Measurements from ENCODE around the gene PDCD1.
"Not testable (repeated sequence)": the region's sequence is repeated elsewhere in the genome, so short reads cannot be mapped to it uniquely, and the experiment has no call there.

The PDCD1 gene

DNA sequence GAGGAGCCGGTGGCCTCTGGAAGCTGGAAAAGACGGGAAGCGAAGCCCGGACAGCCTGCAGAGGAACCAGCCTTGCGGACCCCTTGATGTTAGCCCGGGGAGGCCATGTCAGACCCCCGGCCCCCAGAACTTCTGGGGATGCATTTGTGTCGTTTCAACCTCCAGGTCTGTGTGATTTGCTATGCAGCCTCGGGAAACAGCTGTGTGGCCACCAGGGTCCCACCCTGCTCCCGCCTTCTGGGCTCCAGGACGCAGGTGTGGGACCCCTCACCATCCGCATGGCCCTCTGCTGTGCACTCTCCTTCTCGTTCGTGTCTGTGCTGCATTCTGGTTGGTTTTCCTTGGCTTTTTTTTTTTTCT is 36.5 kb downstream of the PDCD1 start:
- DNase-seq = no peak

DNA sequence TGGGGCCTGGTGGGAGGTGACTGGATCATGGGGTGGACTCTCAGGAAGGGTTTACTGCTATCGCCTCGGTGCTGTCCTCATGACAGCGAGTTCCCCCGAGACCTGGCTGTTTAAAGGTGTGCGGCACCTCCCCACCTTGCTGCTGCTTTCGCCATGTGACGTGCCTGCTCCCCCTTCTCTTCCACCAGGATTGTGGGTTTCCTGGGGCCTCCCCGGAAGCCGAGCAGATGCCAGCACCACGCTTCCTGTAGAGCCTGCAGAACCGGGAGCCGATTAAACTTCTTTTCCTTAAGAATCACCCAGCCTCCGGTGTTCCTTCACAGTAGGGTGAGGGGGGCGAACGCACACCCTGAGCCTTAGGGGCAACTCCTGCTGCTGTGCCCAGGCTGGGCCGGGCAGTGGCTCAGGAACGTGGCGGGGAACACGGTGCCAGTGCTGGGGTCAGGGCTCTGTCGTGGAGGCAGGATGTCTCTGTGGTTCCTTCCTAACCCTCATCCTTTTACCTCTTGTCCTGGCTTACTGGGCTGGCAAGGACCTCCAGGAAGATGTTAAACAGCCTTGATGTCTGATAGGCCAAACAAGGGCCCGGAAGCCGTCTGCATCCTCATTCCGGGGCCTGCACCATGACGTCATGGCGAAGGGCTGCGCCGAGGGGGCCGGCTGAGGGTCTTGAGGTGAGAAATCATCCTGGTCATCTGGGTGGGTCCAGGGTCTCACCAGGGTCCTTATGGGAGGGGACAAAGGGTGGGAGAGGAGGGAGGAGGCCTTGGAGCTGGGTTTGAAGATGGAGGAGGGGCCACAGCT is 37.0 kb downstream of the PDCD1 start:
- no peak for DNase-seq

DNA sequence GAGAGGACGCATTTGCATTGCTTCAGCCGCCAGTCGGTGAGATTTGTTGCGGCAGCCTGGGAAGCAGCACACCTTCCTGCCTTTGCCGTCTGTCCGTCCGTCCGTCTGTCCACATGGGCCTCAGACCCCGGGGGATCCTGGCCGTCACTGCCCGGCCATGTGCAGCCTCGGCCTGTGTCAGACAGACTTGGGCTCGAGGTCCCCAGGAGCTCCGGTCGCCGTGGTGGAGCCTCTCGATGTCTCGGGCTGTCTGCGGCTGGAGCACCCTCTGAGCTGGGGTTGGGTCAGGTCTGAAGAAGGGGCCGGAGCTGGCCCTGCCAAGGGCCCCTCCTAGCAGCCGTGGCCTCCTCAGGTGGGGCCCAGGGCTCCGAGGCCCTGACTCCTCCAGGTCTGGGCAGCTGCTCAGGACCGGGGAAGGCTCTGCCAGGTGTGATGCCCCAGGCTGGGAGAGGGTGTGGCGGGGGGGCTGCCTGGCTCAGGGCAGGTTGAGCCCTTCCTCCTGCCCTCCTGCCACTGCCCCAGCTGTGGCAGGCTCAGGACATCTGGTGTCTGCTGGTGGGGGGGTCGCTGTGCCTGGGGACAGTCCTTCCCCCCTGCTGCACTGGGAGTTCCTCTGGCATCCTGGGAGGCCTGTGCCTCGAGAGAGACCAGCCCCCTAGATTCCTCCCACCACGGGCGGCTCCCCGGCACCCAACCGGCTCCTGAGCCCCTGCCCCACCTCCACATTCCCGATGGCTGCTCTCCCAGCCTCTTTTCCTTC is 37.9 kb downstream of the PDCD1 start:
- DNase-seq = no peak

DNA sequence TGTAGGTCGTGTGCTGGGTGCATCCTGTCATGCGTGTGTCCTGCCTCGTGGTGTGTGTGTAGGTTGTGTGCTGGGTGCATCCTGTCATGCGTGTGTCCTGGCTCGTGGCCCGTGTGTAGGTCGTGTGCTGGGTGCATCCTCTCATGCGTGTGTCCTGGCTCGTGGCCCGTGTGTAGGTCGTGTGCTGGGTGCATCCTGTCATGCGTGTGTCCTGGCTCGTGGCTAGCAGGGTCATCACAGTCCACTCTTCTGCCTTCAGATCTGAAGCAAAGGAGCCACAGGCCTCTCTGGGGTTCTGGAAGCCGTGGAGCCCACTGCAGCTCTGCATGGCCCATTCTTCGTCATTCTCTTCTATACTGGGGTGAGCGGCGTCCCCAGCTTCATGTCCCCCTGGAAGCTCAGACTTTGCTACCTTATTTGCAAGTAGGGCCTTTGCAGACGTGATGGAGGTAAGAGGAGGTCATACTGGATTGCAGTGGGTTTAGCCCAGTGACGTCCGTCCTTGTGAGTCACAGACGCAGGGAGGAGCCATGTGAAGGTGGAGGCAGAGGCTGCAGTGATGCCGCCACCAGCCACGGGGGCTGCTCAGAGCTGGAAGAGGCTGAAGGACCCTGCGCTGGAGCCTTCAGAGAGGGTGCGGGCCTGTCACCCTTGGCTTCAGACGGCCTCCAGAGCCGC is 38.6 kb downstream of the PDCD1 start:
- not testable (repeated sequence) for DNase-seq

DNA sequence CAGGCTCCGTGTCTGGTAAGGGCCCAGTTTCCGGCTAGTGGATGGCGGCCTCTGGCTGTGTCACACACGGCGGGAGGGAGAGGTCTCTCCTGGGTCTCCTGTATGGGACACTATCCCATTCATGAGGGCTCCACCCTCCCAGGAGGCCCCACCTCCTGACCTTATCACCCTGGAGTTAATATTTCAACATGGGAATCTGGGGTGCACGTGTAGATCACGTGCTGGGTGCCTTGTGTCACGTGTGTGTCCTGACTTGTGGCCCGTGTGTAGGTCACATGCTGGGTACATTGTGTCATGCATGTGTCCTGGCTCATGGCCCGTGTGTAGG is 39.8 kb downstream of the PDCD1 start:
- DNase-seq = no peak

DNA sequence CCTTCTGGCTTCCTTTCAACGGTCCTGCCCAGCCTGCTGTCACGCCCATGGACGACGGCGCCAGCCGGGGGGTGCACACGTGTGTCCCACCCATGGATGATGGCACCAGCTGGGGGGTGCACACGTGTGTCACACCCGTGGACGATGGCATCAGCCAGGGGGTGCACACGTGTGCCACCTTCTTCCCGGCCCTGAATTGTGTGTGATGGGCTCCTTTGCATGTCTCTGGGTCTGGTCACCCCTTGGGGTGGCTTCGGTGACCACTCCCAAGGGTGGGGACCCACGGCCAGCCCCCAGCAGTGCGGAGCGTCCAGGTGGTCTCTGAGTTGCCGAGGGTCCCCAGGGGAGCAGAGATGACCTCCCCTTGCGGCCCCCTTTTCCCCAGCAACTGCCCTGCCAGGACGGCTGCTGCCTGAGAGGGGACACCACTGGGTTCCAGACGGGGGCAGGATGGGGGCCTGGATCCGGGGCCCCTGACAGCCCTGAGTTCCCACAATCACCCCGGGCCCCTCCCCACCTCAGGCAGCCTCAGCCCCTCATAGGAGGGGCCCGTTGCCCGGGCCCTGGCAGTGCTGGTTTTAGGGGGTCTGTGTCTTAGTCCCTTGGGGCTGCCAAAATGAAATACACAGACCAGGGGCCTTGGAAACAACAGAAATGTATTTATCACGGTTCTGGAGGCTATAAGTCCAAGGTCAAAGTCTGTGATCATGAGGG is 40.3 kb downstream of the PDCD1 start:
- no peak for DNase-seq

DNA sequence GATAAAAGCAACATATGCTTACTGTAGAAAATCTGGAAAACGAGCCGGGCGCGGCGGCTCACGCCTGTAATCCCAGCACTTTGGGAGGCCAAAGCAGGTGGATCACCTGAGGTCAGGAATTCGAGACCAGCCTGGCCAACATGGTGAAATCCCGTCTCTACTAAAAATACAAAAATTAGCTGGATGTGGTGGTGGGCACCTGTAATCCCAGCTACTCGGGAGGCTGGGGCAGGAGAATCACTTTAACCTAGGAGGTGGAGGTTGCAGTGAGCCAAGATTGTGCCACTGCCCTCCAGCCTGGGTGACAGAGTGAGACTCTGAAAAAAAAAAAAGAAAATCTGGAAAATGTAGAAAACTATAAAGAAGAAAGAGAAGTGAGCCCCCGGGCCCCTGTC is 40.9 kb downstream of the PDCD1 start:
- DNase-seq = not testable (repeated sequence)

DNA sequence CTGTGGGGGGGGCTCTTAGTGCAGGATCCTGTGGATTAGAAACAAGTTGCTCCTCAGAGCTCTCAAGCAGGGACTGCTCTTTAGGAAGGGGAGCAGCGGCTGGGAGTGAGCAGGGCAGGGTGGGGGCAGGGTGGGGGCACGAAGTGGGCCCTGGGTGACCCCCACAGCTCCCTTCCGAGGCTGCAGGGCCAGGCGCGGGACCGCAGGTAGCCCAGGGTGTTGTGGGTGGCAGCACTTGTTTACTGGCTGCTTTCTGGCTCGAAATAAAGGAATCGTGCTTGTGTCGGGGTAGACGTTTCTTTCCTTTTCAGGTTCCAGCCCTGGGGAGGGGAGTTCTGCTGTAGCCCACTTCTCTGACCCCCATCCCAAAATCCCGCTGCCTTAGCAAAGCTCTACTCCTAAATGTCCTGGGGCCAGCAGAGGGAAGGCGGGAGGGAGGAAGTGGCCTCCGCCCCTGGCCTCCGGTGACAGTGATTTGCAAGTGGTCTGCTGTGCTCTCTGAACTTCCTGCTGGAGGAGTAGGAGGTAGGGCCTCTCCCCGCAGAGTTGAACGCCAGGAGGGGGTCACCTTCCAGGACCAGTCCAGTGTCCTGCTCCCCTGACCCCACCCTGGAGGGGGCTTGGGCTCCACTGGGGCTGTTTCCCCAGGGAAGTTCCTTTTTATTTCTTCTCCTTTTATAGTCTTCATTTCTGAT is 41.4 kb downstream of the PDCD1 start:
- DNase-seq = no peak

DNA sequence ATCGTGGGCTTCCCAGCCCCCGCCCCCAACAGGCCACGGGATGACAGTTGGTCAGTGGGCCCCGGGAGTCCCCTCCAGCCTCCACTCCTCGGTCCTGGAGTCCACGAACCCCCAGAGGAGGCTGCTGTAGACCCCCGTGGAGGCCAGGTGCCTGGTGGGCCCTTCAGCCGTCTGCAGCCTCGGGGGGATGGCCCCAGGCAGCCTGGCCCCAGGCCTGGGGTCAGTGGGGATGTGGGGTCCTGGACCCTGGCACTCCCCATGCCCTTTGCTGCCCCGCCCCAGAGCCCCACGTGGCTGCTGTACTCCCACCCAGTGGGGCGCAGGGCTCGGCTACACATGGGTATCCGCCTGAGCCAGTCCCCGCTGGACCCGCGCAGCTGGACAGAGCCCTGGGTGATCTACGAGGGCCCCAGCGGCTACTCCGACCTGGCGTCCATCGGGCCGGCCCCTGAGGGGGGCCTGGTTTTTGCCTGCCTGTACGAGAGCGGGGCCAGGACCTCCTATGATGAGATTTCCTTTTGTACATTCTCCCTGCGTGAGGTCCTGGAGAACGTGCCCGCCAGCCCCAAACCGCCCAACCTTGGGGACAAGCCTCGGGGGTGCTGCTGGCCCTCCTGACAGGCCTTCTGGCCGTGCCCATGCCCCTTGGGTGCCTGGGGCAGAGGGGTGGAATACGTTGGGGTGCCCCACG is 42.1 kb downstream of the PDCD1 start:
- DNase-seq = no peak

DNA sequence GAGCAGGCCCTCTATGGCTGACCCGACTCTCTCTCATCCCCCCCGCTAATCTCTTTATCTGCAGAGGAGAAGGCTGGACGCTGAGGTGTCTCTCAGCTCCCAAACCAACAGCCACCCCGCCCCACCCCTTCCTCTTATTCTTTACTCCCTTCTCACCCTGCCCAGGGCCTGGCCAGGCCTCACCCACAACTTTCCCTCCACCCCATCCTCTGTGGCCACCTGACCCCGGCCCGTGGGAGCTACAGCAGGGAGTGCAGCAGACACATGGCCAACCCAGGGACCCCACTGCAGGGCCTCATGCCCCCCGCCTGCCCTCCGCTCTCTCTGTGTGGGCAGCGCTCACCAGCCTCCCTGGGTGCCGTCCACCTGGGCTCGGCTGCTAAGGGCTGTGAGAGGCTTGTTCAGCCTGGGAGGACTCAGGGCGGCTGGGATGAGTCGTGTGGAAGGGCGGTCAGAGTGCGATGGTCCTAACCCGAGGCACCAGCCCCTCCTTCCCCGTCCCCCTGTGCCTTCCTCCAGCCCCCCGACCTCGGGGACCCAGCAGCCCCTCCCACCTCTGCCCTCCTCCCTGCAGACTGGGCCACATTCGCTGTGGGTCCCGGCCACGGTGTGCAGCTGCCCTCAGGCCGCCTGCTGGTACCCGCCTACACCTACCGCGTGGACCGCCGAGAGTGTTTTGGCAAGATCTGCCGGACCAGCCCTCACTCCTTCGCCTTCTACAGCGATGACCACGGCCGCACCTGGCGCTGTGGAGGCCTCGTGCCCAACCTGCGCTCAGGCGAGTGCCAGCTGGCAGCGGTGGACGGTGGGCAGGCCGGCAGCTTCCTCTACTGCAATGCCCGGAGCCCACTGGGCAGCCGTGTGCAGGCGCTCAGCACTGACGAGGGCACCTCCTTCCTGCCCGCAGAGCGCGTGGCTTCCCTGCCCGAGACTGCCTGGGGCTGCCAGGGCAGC is 42.9 kb downstream of the PDCD1 start:
- no peak for DNase-seq

DNA sequence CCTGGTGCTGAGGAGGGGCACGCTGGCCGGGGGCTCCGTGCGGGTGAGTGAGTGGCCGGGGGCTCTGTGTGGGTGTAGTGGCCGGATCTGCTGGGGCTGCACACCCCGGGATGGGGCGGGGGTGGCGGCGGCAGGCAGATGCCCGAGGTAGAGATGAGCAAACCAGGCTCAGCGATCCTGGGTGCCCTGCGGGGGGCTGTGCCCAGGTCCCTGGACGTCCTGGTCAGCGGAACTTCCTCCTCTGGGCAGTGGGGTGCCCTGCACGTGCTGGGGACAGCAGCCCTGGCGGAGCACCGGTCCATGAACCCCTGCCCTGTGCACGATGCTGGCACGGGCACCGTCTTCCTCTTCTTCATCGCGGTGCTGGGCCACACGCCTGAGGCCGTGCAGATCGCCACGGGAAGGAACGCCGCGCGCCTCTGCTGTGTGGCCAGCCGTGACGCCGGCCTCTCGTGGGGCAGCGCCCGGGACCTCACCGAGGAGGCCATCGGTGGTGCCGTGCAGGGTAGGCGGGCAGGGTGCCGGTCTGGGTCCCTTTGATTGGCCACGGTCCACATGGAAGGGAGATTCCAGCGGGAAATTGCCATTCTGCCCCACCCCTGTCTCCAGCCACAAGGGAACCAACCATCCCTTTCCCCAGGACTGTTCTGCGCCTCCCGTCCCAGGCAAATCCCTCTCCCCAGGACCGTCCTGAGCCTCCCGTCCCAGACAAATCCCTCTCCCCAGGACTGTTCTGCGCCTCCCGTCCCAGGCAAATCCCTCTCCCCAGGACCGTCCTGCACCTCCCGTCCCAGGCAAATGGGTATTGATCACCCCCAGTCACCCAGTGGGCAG is 43.8 kb downstream of the PDCD1 start:
- no peak for DNase-seq

DNA sequence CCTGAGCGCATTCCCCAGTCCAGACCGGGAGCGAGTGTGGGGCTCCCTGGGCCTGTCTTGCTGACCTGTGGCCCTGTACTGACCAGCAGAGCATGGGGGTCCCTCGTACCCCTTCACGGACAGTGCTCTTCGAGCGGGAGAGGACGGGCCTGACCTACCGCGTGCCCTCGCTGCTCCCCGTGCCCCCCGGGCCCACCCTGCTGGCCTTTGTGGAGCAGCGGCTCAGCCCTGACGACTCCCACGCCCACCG is 44.4 kb downstream of the PDCD1 start:
- no peak for DNase-seq

DNA sequence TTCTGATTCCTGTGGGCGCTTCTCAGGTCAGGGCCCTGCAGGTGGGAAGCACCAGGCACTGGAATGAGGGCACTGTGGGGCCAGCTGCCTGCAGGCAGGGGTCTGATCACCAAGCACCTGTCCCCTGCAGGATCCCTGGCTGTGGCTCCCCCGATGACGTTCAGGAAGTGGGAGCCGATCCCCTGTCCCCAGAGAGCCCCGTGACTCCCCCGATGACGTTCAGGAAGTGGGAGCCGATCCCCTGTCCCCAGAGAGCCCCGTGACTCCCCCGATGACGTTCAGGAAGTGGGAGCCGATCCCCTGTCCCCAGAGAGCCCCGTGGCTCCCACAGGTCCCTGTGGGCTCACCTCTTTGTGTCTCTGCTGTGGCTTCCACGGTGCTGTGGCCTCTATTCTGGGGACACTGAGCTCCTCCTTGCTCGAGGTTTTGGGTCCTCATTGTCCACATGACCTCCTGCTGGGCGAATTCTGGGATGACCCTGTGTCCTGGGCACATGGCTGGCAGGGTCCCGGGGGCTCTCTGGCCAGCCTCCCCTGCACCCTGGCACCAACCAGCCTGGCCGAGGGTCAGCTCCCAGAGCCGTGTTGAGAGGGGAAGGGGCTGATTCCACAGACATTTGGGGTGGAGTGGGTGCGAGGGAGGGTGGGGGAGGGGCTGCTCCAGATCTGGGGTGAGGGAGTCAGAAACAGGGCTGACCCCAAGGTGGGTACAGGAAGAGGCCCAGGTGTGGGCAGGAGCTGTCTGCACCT is 44.9 kb downstream of the PDCD1 start:
- peak; percentile 54 for DNase-seq

DNA sequence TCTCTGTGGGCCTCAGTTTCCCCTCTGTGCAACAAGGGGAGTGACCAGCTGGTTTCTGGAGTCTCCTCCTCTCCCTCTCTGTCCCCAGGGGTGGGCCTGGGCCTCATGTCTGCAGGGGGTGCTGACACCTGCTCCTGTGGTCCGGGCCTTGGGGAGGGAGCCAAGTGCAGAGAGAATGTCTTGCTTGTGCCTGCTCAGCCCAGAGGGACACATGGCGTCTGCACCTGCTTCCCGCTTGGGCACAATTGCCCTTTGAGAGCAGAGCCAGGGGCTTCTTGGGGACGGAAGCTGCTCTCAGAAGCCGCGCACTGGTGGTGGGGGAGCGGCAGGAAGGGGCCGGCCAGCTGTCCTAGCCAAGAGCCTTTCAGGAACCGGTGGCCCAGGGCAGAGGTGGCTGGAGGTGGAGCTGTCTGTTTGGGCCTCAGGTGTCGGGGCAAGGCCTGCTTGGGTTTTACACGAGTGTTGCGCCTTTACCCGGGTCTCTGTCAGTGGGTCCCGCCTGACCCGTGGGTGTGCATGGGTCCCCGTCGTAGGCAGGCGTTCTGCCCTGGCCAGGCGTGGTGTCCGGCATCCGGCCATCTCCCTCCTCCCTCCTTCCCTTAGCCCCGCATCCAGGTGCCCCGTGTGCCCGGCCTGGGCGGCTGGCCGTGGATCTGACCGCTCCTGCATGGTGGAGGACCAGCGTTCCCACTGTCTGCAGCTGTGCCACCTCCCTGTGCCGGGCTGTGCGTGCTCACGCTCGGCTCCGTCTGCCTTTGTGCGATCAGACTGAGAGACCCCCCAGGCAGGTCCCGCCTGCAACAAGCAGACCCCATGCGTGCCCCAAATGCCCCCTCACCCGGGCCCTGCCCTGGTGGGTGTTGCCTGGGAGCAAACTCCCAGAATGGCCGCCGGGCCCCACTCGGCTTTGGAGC is 45.7 kb downstream of the PDCD1 start:
- no peak for DNase-seq

DNA sequence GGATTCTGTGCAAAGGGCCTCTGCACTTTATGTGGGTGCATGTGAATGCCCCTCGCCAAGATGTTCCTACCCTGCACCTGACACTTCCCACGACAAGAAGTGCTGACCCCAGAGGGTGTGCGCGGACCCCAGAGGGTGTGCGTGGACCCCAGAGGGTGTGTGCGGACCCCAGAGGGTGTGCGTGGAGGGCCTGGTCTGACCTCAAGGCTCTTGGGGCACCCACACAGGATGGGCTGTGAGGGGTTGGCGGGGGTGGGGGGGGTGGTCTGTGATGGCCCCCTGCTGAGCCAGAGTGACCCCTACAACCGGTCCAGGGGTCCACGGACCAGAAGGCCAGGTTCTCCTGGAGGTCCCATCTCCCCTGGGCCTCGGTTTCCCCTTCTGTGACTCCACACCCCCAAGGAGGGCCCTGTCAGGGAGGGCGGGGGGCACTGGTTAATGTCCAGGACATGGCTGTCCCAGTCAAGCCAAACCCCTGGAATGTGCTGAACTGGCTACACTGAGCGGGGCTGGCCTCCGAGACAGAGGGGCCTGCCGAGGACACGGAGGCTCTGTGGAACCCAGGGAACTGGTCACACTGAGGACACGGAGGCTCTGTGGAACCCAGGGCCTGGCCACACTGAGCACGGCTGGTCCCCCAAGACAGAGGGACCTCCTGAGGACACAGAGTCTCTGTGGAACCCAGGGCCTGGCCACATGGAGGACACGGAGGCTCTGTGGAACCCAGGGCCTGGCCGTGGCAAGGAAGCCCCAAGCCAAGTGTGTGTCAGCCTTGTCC is 46.6 kb downstream of the PDCD1 start:
- DNase-seq = no peak

DNA sequence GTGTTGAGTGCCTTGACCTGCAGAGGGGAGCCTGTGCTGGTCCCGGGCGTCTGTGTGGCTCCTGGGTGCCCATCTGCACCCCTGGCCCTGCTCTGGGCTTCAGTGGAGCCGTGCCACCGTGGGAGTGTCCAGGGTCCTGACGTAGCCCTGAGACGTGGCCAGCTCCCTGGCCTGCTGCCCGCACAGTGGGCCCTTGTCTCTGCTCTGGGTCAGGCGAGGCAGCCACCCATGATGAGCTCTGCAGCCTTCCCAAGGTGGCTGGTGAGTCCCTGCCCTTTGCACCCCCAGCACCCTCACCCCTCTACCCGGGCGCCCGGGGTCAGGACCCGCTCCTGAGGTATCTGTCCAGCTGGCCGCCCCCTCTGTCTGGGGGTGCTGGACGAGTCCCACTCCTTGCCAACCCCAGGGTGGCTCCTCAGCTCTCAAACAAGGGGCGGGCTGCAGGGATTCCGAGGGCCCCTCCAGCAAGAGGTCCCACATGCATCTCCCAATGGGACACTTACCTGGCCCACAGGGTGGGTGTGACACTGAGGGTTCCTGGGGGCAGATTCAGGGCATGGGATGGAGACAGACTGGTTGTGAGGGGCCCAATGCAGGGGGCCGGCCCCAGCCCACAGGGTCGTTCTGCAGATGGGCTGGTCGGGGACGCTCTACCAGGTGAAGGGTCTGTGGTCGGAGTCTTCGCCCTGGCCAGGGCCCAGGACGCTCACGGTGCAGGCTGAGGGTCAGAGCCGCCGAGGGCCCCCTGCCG is 47.3 kb downstream of the PDCD1 start:
- DNase-seq = no peak

Data from CD4-positive, alpha-beta T cell treated with Interleukin-21 for 1 hour (primary cell).